H1 (cell line): Measurements from ENCODE around the gene RP9. TPM values are rescaled to one million over a fixed set of nuclear protein-coding genes. Genes with fewer than 3 reads are reported as not detected.
"Not testable (repeated sequence)": the region's sequence is repeated elsewhere in the genome, so short reads cannot be mapped to it uniquely, and the experiment has no call there.

Experiments used
- CTCF ChIA-PET: fragments of 300-600 bp; sonication (Branson Sonifier 250); formaldehyde crosslinking; loops from one replicate; lab custom pipeline; 2021; ENCODE audit not compliant: partially characterized antibody; lab: Charles Lee
- POLR2A ChIA-PET: fragments of 300-600 bp; sonication (Branson Sonifier 250); formaldehyde crosslinking; loops from one replicate; lab custom pipeline; 2021; ENCODE audit warnings: inconsistent platforms; ENCODE audit not compliant: partially characterized antibody; lab: Charles Lee
- DNase-seq, 2 experiments: peaks; one replicate each; pipeline versions ENCODE4 v3.0.0 to v3.0.0-alpha.2; 2010 to 2022; ENCODE audit warnings: low spot score in 2 of 2, low read depth in 1 of 2, mixed read lengths in 1 of 2
- FAIRE-seq: peaks from 2 replicates; lab custom pipeline; 2011; peaks lifted over from hg19 to GRCh38; lab: Jason Lieb, UNC
- H2AFZ ChIP-seq: 2 replicates; pipeline ENCODE4 v1.8.1; 2012; ENCODE audit warnings: low read length, inconsistent platforms
- H2AK5ac ChIP-seq: 2 replicates; pipeline ENCODE4 v1.6.1; 2013; ENCODE audit warnings: low read depth, low read length
- H2BK120ac ChIP-seq: replicated peaks from 2 replicates; pipeline ENCODE3; 2013; ENCODE audit warnings: low read depth, low read length, inconsistent platforms
- H2BK12ac ChIP-seq: 2 replicates; pipeline ENCODE4 v1.6.1; 2013; ENCODE audit warnings: low read depth, low read length
- H2BK15ac ChIP-seq: 2 replicates; pipeline ENCODE4 v1.6.1; 2013; ENCODE audit warnings: low read length
- H2BK20ac ChIP-seq: 2 replicates; pipeline ENCODE4 v1.6.1; 2013; ENCODE audit warnings: low read length
- H2BK5ac ChIP-seq: 2 replicates; pipeline ENCODE4 v1.6.1; 2013; ENCODE audit warnings: low read depth, low read length
- H3K14ac ChIP-seq: 2 replicates; pipeline ENCODE4 v1.6.1; 2013; ENCODE audit warnings: inconsistent platforms; ENCODE audit not compliant: insufficient read length
- H3K18ac ChIP-seq: 2 replicates; pipeline ENCODE4 v1.6.1; 2013; ENCODE audit warnings: low read length; ENCODE audit errors: extremely low read depth
- H3K23ac ChIP-seq: 2 replicates; pipeline ENCODE4 v1.6.1; 2013; ENCODE audit warnings: inconsistent platforms; ENCODE audit not compliant: insufficient read length
- H3K23me2 ChIP-seq: 2 replicates; pipeline ENCODE4 v1.6.1; 2013; ENCODE audit warnings: low read depth, low read length
- H3K27ac ChIP-seq: 2 replicates; pipeline ENCODE4 v1.6.1; 2011; ENCODE audit warnings: low read depth, low read length, inconsistent platforms
- H3K27me3 ChIP-seq, 4 experiments: replicated peaks in 1 of 4; 1 replicate in 1 of 4; 2 replicates in 3 of 4; pipeline versions ENCODE4 v1.6.1 to v1.8.1; 2011 to 2013; ENCODE audit warnings: low read length in 3 of 4, mild to moderate bottlenecking in 3 of 4, inconsistent platforms in 2 of 4, mixed read lengths in 2 of 4, moderate library complexity in 1 of 4; ENCODE audit not compliant: control insufficient read depth in 3 of 4, insufficient read depth in 3 of 4; ENCODE audit errors: extremely low read depth in 1 of 4
- H3K36me3 ChIP-seq, 4 experiments: 2 replicates each; pipeline versions ENCODE4 v1.6.1 to v1.8.1; 2011 to 2013; ENCODE audit warnings: mild to moderate bottlenecking in 4 of 4, low read length in 3 of 4, moderate library complexity in 2 of 4, control low read depth in 1 of 4, inconsistent platforms in 1 of 4; ENCODE audit not compliant: insufficient read depth in 4 of 4, control insufficient read depth in 2 of 4
- H3K4ac ChIP-seq: replicated peaks from 2 replicates; pipeline ENCODE3; 2013; ENCODE audit warnings: low read length, low read depth, mixed read lengths, inconsistent platforms; ENCODE audit not compliant: insufficient read length
- H3K4me1 ChIP-seq, 4 experiments: replicated peaks in 1 of 4; 1 replicate in 1 of 4; 2 replicates in 3 of 4; pipeline versions ENCODE4 v1.6.1 to v1.8.1; 2011 to 2013; ENCODE audit warnings: low read length in 3 of 4, inconsistent platforms in 2 of 4, mixed read lengths in 1 of 4; ENCODE audit not compliant: insufficient read depth in 4 of 4, control insufficient read depth in 3 of 4
- H3K4me2 ChIP-seq, 2 experiments: 2 replicates each; pipeline versions ENCODE4 v1.6.1 to v1.8.1; 2011 to 2013; ENCODE audit warnings: low read depth in 2 of 2, low read length in 2 of 2, control low read depth in 1 of 2, inconsistent platforms in 1 of 2, mild to moderate bottlenecking in 1 of 2; ENCODE audit not compliant: insufficient read depth in 1 of 2
- H3K4me3 ChIP-seq, 4 experiments: fragments of 200-600, 300-600 bp in 1 of 4; sonication (generic), shearing (Covaris generic), sonication (Bioruptor Twin) in 1 of 4; 2 replicates each; pipeline versions ENCODE4 v1.5.1 to v1.8.1; 2011 to 2016; ENCODE audit warnings: low read length in 4 of 4, low read depth in 3 of 4, control low read depth in 2 of 4, inconsistent platforms in 2 of 4, mild to moderate bottlenecking in 2 of 4, mixed read lengths in 1 of 4, moderate library complexity in 1 of 4; ENCODE audit not compliant: insufficient read depth in 2 of 4; ENCODE audit errors: extremely low read depth in 1 of 4
- H3K56ac ChIP-seq: replicated peaks from 2 replicates; pipeline ENCODE3; 2013; ENCODE audit warnings: low read depth, mild to moderate bottlenecking, mixed read lengths, low read length, inconsistent platforms; ENCODE audit not compliant: insufficient read length
- H3K79me1 ChIP-seq: 2 replicates; pipeline ENCODE4 v1.6.1; 2013; ENCODE audit warnings: low read depth, low read length, control low read depth
- H3K79me2 ChIP-seq, 2 experiments: 2 replicates each; pipeline versions ENCODE4 v1.6.1 to v1.8.1; 2012 to 2013; ENCODE audit warnings: low read length in 2 of 2, mild to moderate bottlenecking in 2 of 2, inconsistent platforms in 1 of 2; ENCODE audit not compliant: insufficient read depth in 2 of 2, control insufficient read depth in 1 of 2
- H3K9ac ChIP-seq, 4 experiments: replicated peaks in 1 of 4; 1 replicate in 1 of 4; 2 replicates in 3 of 4; pipeline versions ENCODE4 v1.6.1 to v1.8.1; 2011 to 2013; ENCODE audit warnings: low read depth in 3 of 4, low read length in 3 of 4, control low read depth in 2 of 4, mild to moderate bottlenecking in 2 of 4, moderate library complexity in 2 of 4, inconsistent platforms in 1 of 4; ENCODE audit errors: extremely low read depth in 1 of 4
- H3K9me3 ChIP-seq, 2 experiments: 2 replicates each; pipeline versions ENCODE4 v1.6.1 to v1.8.1; 2012 to 2013; ENCODE audit warnings: mild to moderate bottlenecking in 2 of 2, moderate library complexity in 2 of 2, control low read depth in 1 of 2, inconsistent platforms in 1 of 2, low read depth in 1 of 2, low read length in 1 of 2, mixed read lengths in 1 of 2; ENCODE audit not compliant: insufficient read depth in 2 of 2
- H4K20me1 ChIP-seq, 2 experiments: replicated peaks in 1 of 2; 2 replicates each; pipeline versions ENCODE3 to v1.8.1; 2011 to 2013; ENCODE audit warnings: inconsistent platforms in 2 of 2, low read length in 2 of 2, mild to moderate bottlenecking in 1 of 2; ENCODE audit not compliant: insufficient read depth in 2 of 2, control insufficient read depth in 1 of 2
- H4K5ac ChIP-seq: 2 replicates; pipeline ENCODE4 v1.6.1; 2013; ENCODE audit warnings: low read length, low read depth, mixed read lengths, inconsistent platforms; ENCODE audit not compliant: insufficient read length
- H4K8ac ChIP-seq: 2 replicates; pipeline ENCODE4 v1.8.0; 2013; ENCODE audit warnings: mild to moderate bottlenecking, moderate library complexity, low read length, inconsistent platforms; ENCODE audit not compliant: insufficient read depth; ENCODE audit errors: extremely low read depth
- H4K91ac ChIP-seq: replicated peaks from 2 replicates; pipeline ENCODE3; 2013; ENCODE audit warnings: low read length, mixed read lengths, inconsistent platforms; ENCODE audit not compliant: insufficient read length
- WGBS, 2 experiments: shearing (Covaris generic) in 1 of 2; methylation state at CpG; one replicate each; pipeline versions ENCODE4 v1.1.6 to v1.1.7; 2013 to 2015; ENCODE audit warnings: low lambda C conversion rate in 2 of 2, mixed read lengths in 2 of 2, inconsistent platforms in 1 of 2, low coverage in 1 of 2, missing lambda C conversion rate in 1 of 2; ENCODE audit not compliant: insufficient replicate concordance in 2 of 2, insufficient coverage in 1 of 2, insufficient read length in 1 of 2; ENCODE audit errors: extremely low coverage in 1 of 2, missing lambda C conversion rate in 1 of 2; 5-methylcytosine and 5-hydroxymethylcytosine counted together
- polyA plus RNA-seq, 7 experiments: library from polyadenylated mRNA; depleted of rRNA in 3 of 7; stranded (reverse) in 5 of 7; unstranded in 2 of 7; fragments of >200 nt in 5 of 7; fragments of 200-250 nt in 2 of 7; gene quantifications; 1 replicate in 5 of 7; 2 replicates in 1 of 7; 4 replicates in 1 of 7; pipeline versions ENCODE4 v1.2.1 to v1.2.3, GENCODE V29; 2011 to 2013; ENCODE audit warnings: missing spikeins in 2 of 7, mixed read lengths in 2 of 7
- total RNA-seq: library from RNA; stranded (reverse); fragmentation: NEBNext Ultra II Directional; extraction: Animal tissue kit (Norgen Biotek cat#: 25700); gene quantifications from 2 replicates; pipeline ENCODE4 v1.2.1, GENCODE V29; 2021

The RP9 gene
- total and polyA plus RNA-seq, 2 of the 8 experiments (the other 6 are each of a cell fraction or from before 2014, with no cell fraction given): 11.0 to 12.4 TPM

DNA sequence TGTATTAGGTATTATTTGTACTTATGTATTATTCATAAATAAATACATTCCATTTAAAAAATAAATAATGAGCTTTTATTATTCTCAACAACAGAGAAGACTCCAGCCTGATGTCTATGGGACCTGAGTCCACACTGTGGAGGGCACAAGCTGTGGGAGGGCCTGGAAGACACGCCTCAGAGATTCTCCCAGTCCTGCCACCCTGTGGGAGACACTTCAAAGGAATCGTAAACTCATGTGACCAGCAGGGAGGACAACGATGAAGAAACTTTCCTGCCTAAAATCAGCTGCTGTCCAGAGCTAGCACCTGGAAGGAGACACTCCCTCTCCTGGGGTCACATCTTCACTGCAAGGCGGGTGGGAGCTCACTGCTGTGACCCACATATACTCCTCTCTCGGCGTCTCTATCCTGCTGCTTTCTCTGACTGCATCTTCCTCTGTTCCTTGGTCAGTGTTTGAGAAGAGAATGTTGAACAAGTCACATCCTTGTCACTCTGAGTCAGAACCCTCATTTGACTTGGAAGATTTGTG, 14.4 kb downstream of the RP9 start:
- H4K5ac ChIP-seq, H4K20me1 ChIP-seq, DNase-seq, H3K79me1 ChIP-seq, H3K27ac ChIP-seq, H3K27me3 ChIP-seq, POLR2A ChIA-PET, H3K4me2 ChIP-seq, H2AFZ ChIP-seq, H3K9me3 ChIP-seq, H3K4ac ChIP-seq, H3K4me1 ChIP-seq, H4K8ac ChIP-seq, H3K14ac ChIP-seq, H2BK5ac ChIP-seq, H3K9ac ChIP-seq, H2BK20ac ChIP-seq, H3K4me3 ChIP-seq, H3K23me2 ChIP-seq, H2AK5ac ChIP-seq, FAIRE-seq, H4K91ac ChIP-seq, H3K56ac ChIP-seq, H2BK12ac ChIP-seq, H2BK15ac ChIP-seq, H3K23ac ChIP-seq, H3K18ac ChIP-seq, H3K79me2 ChIP-seq, CTCF ChIA-PET, H2BK120ac ChIP-seq: not testable (repeated sequence)
- peaks cover 2 to 44% (median 24%) of the 10 kb centered on the region in 4 experiments; a peak in 7 of 8 replicates for H3K36me3 ChIP-seq
- WGBS, 2 experiments: 97% methylated on average over 3 of the region's 6 CpGs; no CpG with 5 or more reads in 1 of the 2 experiments
